Calu3 (cell line): Measurements from ENCODE around the gene PDZK1IP1. TPM values are rescaled to one million over a fixed set of nuclear protein-coding genes. Genes with fewer than 3 reads are reported as not detected.

Experiments
- BruUV-seq: library from RNA; stranded (reverse); fragments of 400-500 nt; replicated peaks from 2 replicates; lab custom pipeline; 2021; lab: Mats Ljungman, UMichigan
- CTCF ChIA-PET: fragments of 300-600 bp; sonication (Branson Sonifier 250); formaldehyde crosslinking; loops from one replicate; lab custom pipeline; 2022; ENCODE audit warnings: antibody characterized with exemption; lab: Charles Lee
- DNase-seq: peaks from one replicate; pipeline ENCODE4 v3.0.0; 2022
- H3K27ac Mint-ChIP-seq: one replicate; pipeline ENCODE4 v1.8.0; 2022; ENCODE audit warnings: mixed read lengths; ENCODE audit not compliant: unreplicated experiment
- H3K27me3 Mint-ChIP-seq: one replicate; pipeline ENCODE4 v1.8.0; 2022; ENCODE audit warnings: mixed read lengths; ENCODE audit not compliant: unreplicated experiment
- H3K36me3 Mint-ChIP-seq: one replicate; pipeline ENCODE4 v1.8.0; 2022; ENCODE audit warnings: mild to moderate bottlenecking, moderate library complexity, mixed read lengths; ENCODE audit not compliant: insufficient read depth, unreplicated experiment
- H3K4me1 Mint-ChIP-seq: one replicate; pipeline ENCODE4 v1.8.0; 2022; ENCODE audit warnings: mild to moderate bottlenecking, low read depth, mixed read lengths; ENCODE audit not compliant: unreplicated experiment
- H3K4me3 Mint-ChIP-seq: one replicate; pipeline ENCODE4 v1.8.0; 2022; ENCODE audit warnings: mild to moderate bottlenecking, low read depth, moderate library complexity, mixed read lengths; ENCODE audit not compliant: unreplicated experiment
- H3K9me3 Mint-ChIP-seq: one replicate; pipeline ENCODE4 v1.8.0; 2022; ENCODE audit warnings: low read depth, mixed read lengths; ENCODE audit not compliant: unreplicated experiment
- intact Hi-C: fragments of 100-400 bp; cut with micrococcal nuclease; formaldehyde crosslinking; loops from one replicate; pipeline ENCODE4 v1.10.0; 2022; ENCODE audit not compliant: unreplicated experiment
- total RNA-seq: library from RNA; stranded (reverse); gene quantifications from 2 replicates; pipeline ENCODE4 v1.2.3, GENCODE V29; 2022
- TF ChIP-seq, protein P1 (sequence below): fragments of 200-600 bp; IDR thresholded peaks from one replicate; pipeline ENCODE4 v1.8.0; 2022; ENCODE audit warnings: antibody characterized with exemption; ENCODE audit not compliant: unreplicated experiment

Gene PDZK1IP1
- total RNA-seq, 1 experiment from 2014 or later = 327 TPM

- H3K27me3 Mint-ChIP-seq = no peaks in the 10 kb centered on the region
- no TSS peak for BruUV-seq
- H3K27ac Mint-ChIP-seq = no peak overlapping the region
- H3K9me3 Mint-ChIP-seq = no peaks in the 10 kb centered on the region
- TF ChIP-seq, protein P1, sequence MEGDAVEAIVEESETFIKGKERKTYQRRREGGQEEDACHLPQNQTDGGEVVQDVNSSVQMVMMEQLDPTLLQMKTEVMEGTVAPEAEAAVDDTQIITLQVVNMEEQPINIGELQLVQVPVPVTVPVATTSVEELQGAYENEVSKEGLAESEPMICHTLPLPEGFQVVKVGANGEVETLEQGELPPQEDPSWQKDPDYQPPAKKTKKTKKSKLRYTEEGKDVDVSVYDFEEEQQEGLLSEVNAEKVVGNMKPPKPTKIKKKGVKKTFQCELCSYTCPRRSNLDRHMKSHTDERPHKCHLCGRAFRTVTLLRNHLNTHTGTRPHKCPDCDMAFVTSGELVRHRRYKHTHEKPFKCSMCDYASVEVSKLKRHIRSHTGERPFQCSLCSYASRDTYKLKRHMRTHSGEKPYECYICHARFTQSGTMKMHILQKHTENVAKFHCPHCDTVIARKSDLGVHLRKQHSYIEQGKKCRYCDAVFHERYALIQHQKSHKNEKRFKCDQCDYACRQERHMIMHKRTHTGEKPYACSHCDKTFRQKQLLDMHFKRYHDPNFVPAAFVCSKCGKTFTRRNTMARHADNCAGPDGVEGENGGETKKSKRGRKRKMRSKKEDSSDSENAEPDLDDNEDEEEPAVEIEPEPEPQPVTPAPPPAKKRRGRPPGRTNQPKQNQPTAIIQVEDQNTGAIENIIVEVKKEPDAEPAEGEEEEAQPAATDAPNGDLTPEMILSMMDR = no peak
- DNase-seq = no peak
- H3K4me1 Mint-ChIP-seq = peaks cover 9% of the 10 kb centered on the region
- intact Hi-C loops = no loop called here
- H3K36me3 Mint-ChIP-seq = no peaks in the 10 kb centered on the region
- no peak overlapping the region for H3K4me3 Mint-ChIP-seq
- CTCF ChIA-PET = no interaction called here
Measured at GRCh38 chr1:47213230-47213963, 23.6 kb upstream of the PDZK1IP1 start.

- DNase-seq = no peak
- intact Hi-C loops = no loop called here
- no peaks in the 10 kb centered on the region for H3K27me3 Mint-ChIP-seq
- BruUV-seq = no TSS peak
- H3K4me1 Mint-ChIP-seq = peaks cover 9% of the 10 kb centered on the region
- no peaks in the 10 kb centered on the region for H3K9me3 Mint-ChIP-seq
- H3K27ac Mint-ChIP-seq = no peak overlapping the region
- no peak overlapping the region for H3K4me3 Mint-ChIP-seq
- CTCF ChIA-PET = no interaction called here
- H3K36me3 Mint-ChIP-seq = no peaks in the 10 kb centered on the region
- TF ChIP-seq, protein P1 = no peak
Measured at GRCh38 chr1:47212636-47213229, 22.9 kb upstream of the PDZK1IP1 start.

DNA sequence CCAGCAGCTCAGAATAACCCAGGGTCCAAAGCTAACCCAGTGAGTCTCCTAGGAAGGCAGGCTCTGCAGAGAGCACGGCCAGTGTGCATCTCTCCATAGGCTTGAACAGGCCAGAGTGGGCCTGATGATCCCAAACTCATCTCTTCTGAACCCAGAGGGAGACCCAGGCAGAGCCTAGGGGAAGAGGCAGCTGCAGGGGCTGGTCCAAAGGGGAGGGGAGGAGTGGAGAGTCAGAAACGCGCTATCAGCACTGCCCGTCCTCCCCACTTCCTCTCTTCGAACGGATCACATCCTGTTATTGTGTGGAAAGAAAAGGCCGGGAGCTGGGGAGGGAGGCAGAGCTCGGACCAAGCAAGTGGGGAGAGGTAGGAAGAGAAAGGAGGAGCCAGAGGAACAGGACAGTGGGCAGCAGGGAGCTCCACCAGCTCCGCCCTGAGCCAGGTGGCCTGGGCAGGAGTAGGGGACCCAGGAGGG is 22.0 kb upstream of the PDZK1IP1 start:
- Mint-ChIP-seq H3K9me3 (no peaks in the 10 kb centered on the region), H3K27ac (no peak overlapping the region), H3K4me3 (no peak overlapping the region), H3K4me1 (peaks cover 9% of the 10 kb centered on the region), H3K36me3 (no peaks in the 10 kb centered on the region), H3K27me3 (peaks cover 1% of the 10 kb centered on the region)
- no peak for DNase-seq
- BruUV-seq = no TSS peak
- CTCF ChIA-PET = interaction anchor here (2.8 kb wide), 1 partner anchor 19 kb away, joined by 7 read pairs; no protein-coding TSS in a partner anchor
- TF ChIP-seq, protein P1 = no peak
- intact Hi-C loops = no loop called here

- TF ChIP-seq, protein P1 = no peak
- BruUV-seq = no TSS peak
- intact Hi-C loops = no loop called here
- no peaks in the 10 kb centered on the region for H3K36me3 Mint-ChIP-seq
- H3K27ac Mint-ChIP-seq = no peak overlapping the region
- CTCF ChIA-PET = interaction anchor here (1.2 to 2.8 kb wide), 2 partner anchors 18 to 32 kb away, joined by 3 to 7 read pairs; no protein-coding TSS in a partner anchor
- DNase-seq = no peak
- peaks cover 9% of the 10 kb centered on the region for H3K4me1 Mint-ChIP-seq
- H3K27me3 Mint-ChIP-seq = peaks cover 13% of the 10 kb centered on the region
- H3K9me3 Mint-ChIP-seq = no peaks in the 10 kb centered on the region
- H3K4me3 Mint-ChIP-seq = no peak overlapping the region
Measured at GRCh38 chr1:47210666-47211065, 20.8 kb upstream of the PDZK1IP1 start.
